ENCODE data around the gene ADCY4.
A peak's percentile ranks its signal among the peaks of the same experiment; 100 is the strongest.

Gene ADCY4

DNA sequence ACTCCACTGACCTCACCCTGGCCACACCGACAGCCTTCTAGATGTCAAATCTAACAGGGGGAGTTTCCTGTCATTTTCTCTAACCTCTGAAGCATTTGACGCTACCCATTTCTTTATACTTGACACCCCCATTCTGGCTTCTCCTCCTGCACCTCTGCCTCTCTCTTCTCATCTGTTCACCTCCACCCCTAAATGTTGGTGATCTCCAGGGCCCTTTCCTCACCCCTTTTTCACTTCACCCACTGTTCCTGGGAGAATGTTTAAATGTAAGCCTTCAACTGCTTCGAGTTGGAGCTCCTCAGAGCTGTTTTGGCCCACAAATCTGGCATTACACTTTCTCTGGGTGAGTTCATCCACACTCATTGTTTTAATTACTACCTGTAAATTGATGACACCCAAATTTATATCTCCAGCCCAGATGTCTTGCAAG, 63.0 kb downstream of the ADCY4 start:
- TF ChIP-seq POLR2A (IDR thresholded peaks at IDR 0.05; ENCODE audit: extremely low read depth, insufficient read length) (no peak), MYC (IDR thresholded peaks at IDR 0.05; ENCODE audit: low read depth, low read length) (no peak; the same call in 1 of the 2 replicates)
- TF ChIP-seq, protein P1, sequence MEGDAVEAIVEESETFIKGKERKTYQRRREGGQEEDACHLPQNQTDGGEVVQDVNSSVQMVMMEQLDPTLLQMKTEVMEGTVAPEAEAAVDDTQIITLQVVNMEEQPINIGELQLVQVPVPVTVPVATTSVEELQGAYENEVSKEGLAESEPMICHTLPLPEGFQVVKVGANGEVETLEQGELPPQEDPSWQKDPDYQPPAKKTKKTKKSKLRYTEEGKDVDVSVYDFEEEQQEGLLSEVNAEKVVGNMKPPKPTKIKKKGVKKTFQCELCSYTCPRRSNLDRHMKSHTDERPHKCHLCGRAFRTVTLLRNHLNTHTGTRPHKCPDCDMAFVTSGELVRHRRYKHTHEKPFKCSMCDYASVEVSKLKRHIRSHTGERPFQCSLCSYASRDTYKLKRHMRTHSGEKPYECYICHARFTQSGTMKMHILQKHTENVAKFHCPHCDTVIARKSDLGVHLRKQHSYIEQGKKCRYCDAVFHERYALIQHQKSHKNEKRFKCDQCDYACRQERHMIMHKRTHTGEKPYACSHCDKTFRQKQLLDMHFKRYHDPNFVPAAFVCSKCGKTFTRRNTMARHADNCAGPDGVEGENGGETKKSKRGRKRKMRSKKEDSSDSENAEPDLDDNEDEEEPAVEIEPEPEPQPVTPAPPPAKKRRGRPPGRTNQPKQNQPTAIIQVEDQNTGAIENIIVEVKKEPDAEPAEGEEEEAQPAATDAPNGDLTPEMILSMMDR (IDR thresholded peaks at IDR 0.05; ENCODE audit: low read depth, low read length), result no peak
- TF ChIP-seq, protein P2, sequence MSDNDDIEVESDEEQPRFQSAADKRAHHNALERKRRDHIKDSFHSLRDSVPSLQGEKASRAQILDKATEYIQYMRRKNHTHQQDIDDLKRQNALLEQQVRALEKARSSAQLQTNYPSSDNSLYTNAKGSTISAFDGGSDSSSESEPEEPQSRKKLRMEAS (IDR thresholded peaks at IDR 0.05; ENCODE audit: low read depth, low read length), result no peak
- no peak for DNase-seq (ENCODE audit: low read depth)
- H3K4me3 ChIP-seq (ENCODE audit: low read depth, low read length), result peak overlapping the region; percentile 85

GRCh38 chr14:24271134-24271833, 63.6 kb downstream of the ADCY4 start, which contains the start of gene RABGGTA:
Gene RABGGTA (minus strand): TSS chr14:24271597. CDS start chr14:24271115, 482 bp downstream.
- peak; percentile 92 for DNase-seq (ENCODE audit: low read depth)
- peak; percentile 70 for TF ChIP-seq POLR2A (IDR thresholded peaks at IDR 0.05; ENCODE audit: extremely low read depth, insufficient read length)
- peak; percentile 52; the same call in 1 of the 2 replicates for TF ChIP-seq MYC (IDR thresholded peaks at IDR 0.05; ENCODE audit: low read depth, low read length)
- TF ChIP-seq, protein P1 (IDR thresholded peaks at IDR 0.05; ENCODE audit: low read depth, low read length), result peak; percentile 63
- TF ChIP-seq, protein P2 (IDR thresholded peaks at IDR 0.05; ENCODE audit: low read depth, low read length), result peak; percentile 77

DNA sequence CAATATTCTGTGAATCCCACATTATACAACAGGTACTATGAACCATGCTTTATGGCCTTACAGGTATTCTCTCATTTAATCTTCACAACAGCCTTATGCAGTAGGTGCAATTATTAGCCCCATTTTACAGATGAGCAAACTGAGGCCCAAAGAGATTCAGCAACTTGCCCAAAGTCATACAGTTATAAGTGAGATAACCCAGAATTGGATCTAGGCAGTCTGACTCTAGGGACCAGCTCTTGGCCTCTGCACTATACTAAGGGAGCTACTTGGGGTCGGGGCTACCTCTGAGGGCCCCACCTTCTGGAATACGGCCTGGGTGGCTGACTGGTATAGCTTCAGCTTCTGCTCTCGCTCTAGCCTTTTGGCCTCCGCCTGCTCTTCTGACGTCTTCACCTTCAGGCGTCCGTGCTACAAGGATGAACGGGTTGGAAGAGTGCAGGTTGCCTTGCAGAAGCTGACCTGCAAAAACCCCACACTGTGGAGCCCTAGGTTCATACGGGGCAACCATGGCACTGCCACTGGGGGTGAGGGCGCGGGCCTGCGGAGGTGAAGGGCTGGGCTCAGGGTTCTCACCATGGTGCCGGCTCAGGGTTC, 64.2 kb downstream of the ADCY4 start:
- TF ChIP-seq POLR2A (IDR thresholded peaks at IDR 0.05; ENCODE audit: extremely low read depth, insufficient read length) (no peak), MYC (IDR thresholded peaks at IDR 0.05; ENCODE audit: low read depth, low read length) (no peak)
- TF ChIP-seq, protein P1 (IDR thresholded peaks at IDR 0.05; ENCODE audit: low read depth, low read length), result no peak
- TF ChIP-seq, protein P2 (IDR thresholded peaks at IDR 0.05; ENCODE audit: low read depth, low read length), result no peak
- DNase-seq (ENCODE audit: low read depth), result no peak
- peak overlapping the region; percentile 80 for H3K4me3 ChIP-seq (ENCODE audit: low read depth, low read length)

More at GRCh38 chr14:24271134-24271833, 63.6 kb downstream of the ADCY4 start, which contains the start of gene RABGGTA:
- H3K4me3 ChIP-seq (ENCODE audit: low read depth, low read length), result peak within 1 kb of the TSS; percentile 85

DNA sequence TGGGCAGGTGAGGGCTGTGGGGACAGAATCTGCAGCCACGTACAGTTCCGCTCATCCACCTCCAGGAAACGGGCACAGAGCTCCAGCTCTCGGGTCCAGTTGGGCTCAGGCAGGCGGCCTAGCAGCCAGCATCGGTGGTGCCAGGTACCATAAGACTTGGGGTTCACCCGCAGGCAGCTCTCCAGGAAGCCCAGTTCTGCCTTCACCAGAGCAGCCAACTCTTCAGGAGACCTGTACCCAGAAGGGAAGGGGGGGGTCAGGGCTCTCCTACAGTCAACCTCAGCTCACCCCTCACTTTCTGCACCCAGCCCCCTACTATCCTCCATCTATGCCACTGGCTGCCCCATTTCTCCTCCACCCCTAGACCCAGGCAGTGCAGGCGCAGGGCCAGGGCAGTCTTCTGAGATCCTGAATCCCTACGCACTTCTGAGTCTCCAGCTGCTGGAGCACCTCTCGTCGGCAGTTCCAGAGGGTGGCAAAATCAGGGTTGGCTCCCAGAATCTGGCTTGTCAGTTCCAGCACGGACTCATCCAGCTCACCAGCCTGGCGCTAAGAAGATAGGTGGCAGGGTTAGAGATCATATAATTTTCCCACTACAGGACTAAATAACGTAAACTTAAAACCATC, 64.8 kb downstream of the ADCY4 start:
- DNase-seq (ENCODE audit: low read depth), result no peak
- H3K4me3 ChIP-seq (ENCODE audit: low read depth, low read length), result no peak overlapping the region
- TF ChIP-seq, protein P1 (IDR thresholded peaks at IDR 0.05; ENCODE audit: low read depth, low read length), result no peak
- TF ChIP-seq, protein P2 (IDR thresholded peaks at IDR 0.05; ENCODE audit: low read depth, low read length), result no peak
- TF ChIP-seq POLR2A (IDR thresholded peaks at IDR 0.05; ENCODE audit: extremely low read depth, insufficient read length), result no peak
- TF ChIP-seq MYC (IDR thresholded peaks at IDR 0.05; ENCODE audit: low read depth, low read length), result no peak

DNA sequence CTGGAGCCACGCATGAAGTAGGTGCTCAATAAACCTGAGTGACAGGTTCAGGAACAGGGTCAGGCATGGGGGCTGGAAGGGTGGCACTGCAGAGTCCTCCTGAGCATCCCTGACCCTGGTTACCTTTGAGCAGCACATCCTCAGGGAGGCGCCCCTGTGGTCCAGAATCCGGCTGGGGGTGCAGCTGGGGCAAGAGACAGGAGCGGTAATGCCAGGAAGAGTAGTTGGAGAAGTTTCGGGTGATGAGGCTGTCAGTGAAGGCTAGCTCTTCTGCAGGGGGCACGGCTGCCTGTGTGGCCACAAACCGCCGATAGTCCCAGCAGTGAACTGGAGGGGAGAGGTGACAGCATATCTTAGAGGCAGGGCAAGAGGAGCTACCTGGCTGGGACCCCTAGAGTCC, 65.5 kb downstream of the ADCY4 start:
- no peak for DNase-seq (ENCODE audit: low read depth)
- TF ChIP-seq, protein P1 (IDR thresholded peaks at IDR 0.05; ENCODE audit: low read depth, low read length), result no peak
- TF ChIP-seq, protein P2 (IDR thresholded peaks at IDR 0.05; ENCODE audit: low read depth, low read length), result no peak
- TF ChIP-seq POLR2A (IDR thresholded peaks at IDR 0.05; ENCODE audit: extremely low read depth, insufficient read length) (no peak), MYC (IDR thresholded peaks at IDR 0.05; ENCODE audit: low read depth, low read length) (no peak)
- no peak overlapping the region for H3K4me3 ChIP-seq (ENCODE audit: low read depth, low read length)
